HUES64 (cell line): ENCODE measurements around the gene PPARD.

Source experiments
- H3K27ac ChIP-seq: 2 replicates; pipeline ENCODE4 v1.7.0; 2013; ENCODE audit warnings: low read depth, low read length, inconsistent platforms
- H3K27me3 ChIP-seq: 2 replicates; pipeline ENCODE4 v1.6.1; 2013; ENCODE audit warnings: mild to moderate bottlenecking, low read length; ENCODE audit not compliant: insufficient read depth
- H3K36me3 ChIP-seq: 2 replicates; pipeline ENCODE4 v1.6.1; 2013; ENCODE audit warnings: mild to moderate bottlenecking, low read length; ENCODE audit not compliant: insufficient read depth
- H3K4me1 ChIP-seq: 2 replicates; pipeline ENCODE4 v1.6.1; 2013; ENCODE audit warnings: mild to moderate bottlenecking, low read length, moderate library complexity; ENCODE audit not compliant: insufficient read depth
- H3K4me3 ChIP-seq: 2 replicates; pipeline ENCODE4 v1.5.1; 2013; ENCODE audit warnings: mild to moderate bottlenecking, low read length, moderate library complexity
- H3K9ac ChIP-seq: 2 replicates; pipeline ENCODE4 v1.6.1; 2013; ENCODE audit warnings: mild to moderate bottlenecking, low read depth, low read length
- H3K9me3 ChIP-seq: 2 replicates; pipeline ENCODE4 v1.6.1; 2013; ENCODE audit warnings: low read depth, low read length; ENCODE audit not compliant: insufficient read depth
- WGBS: fragments of 150-250, 120-280 bp; methylation state at CpG from one replicate; pipeline ENCODE4 v1.1.7; 2013; ENCODE audit warnings: missing lambda C conversion rate; 5-methylcytosine and 5-hydroxymethylcytosine counted together

The PPARD gene

GRCh38 chr6:35415065-35415891, 72.9 kb downstream of the PPARD start:
- H3K27ac ChIP-seq: no peak overlapping the region
- peaks cover 6% of the 10 kb centered on the region for H3K4me1 ChIP-seq
- no peak overlapping the region for H3K4me3 ChIP-seq
- H3K27me3 ChIP-seq: no peaks in the 10 kb centered on the region
- WGBS: 74% methylated on average over 7 of the region's 7 CpGs
- no peaks in the 10 kb centered on the region for H3K9me3 ChIP-seq
- H3K9ac ChIP-seq: no peak overlapping the region
- 0 out of 2 replicates have a peak, but pooled peaks cover 6% of the 10 kb centered on the region for H3K36me3 ChIP-seq

GRCh38 chr6:35417979-35418661, 75.8 kb downstream of the PPARD start:
- H3K27me3 ChIP-seq: no peaks in the 10 kb centered on the region
- no peak overlapping the region for H3K27ac ChIP-seq
- H3K4me1 ChIP-seq: peaks cover 6% of the 10 kb centered on the region
- WGBS: 96% methylated on average over 14 of the region's 14 CpGs
- no peak overlapping the region for H3K9ac ChIP-seq
- H3K9me3 ChIP-seq: no peaks in the 10 kb centered on the region
- no peak overlapping the region for H3K4me3 ChIP-seq
- peaks cover 9% of the 10 kb centered on the region; the same call in 1 of the 2 replicates for H3K36me3 ChIP-seq

GRCh38 chr6:35419417-35419816, 77.1 kb downstream of the PPARD start:
- Histone ChIP-seq H3K4me3 (no peak overlapping the region), H3K9me3 (no peaks in the 10 kb centered on the region), H3K9ac (no peak overlapping the region), H3K27me3 (no peaks in the 10 kb centered on the region), H3K4me1 (peaks cover 6% of the 10 kb centered on the region), H3K27ac (no peak overlapping the region), H3K36me3 (peaks cover 15% of the 10 kb centered on the region; the same call in 1 of the 2 replicates)
- WGBS: 64% methylated on average over 5 of the region's 5 CpGs

GRCh38 chr6:35419961-35420360, 77.6 kb downstream of the PPARD start:
- WGBS: 94% methylated on average over 14 of the region's 14 CpGs
- Histone ChIP-seq H3K9me3 (no peaks in the 10 kb centered on the region), H3K27ac (no peak overlapping the region), H3K36me3 (peaks cover 19% of the 10 kb centered on the region; the same call in 1 of the 2 replicates), H3K9ac (no peak overlapping the region), H3K4me3 (no peak overlapping the region), H3K4me1 (peaks cover 6% of the 10 kb centered on the region), H3K27me3 (no peaks in the 10 kb centered on the region)

GRCh38 chr6:35425284-35425683, 82.9 kb downstream of the PPARD start:
- H3K4me3 ChIP-seq: no peak overlapping the region
- 83% methylated on average over 3 of the region's 3 CpGs for WGBS
- peaks cover 14% of the 10 kb centered on the region; the same call in 1 of the 2 replicates for H3K9me3 ChIP-seq
- H3K9ac ChIP-seq: no peak overlapping the region
- no peak overlapping the region for H3K27ac ChIP-seq
- H3K4me1 ChIP-seq: peaks cover 5% of the 10 kb centered on the region; the same call in 1 of the 2 replicates
- H3K36me3 ChIP-seq: peaks cover 19% of the 10 kb centered on the region; the same call in 1 of the 2 replicates
- H3K27me3 ChIP-seq: no peaks in the 10 kb centered on the region

GRCh38 chr6:35426074-35426473, 83.7 kb downstream of the PPARD start:
- no peak overlapping the region for H3K4me3 ChIP-seq
- H3K27ac ChIP-seq: no peak overlapping the region
- H3K36me3 ChIP-seq: peaks cover 19% of the 10 kb centered on the region; the same call in 1 of the 2 replicates
- H3K27me3 ChIP-seq: no peaks in the 10 kb centered on the region
- peaks cover 5% of the 10 kb centered on the region; the same call in 1 of the 2 replicates for H3K4me1 ChIP-seq
- no peak overlapping the region for H3K9ac ChIP-seq
- 91% methylated on average over 7 of the region's 8 CpGs for WGBS
- peaks cover 15% of the 10 kb centered on the region; the same call in 1 of the 2 replicates for H3K9me3 ChIP-seq

GRCh38 chr6:35427435-35427834, 85.1 kb downstream of the PPARD start:
- H3K27me3 ChIP-seq: no peaks in the 10 kb centered on the region
- 92% methylated on average over 5 of the region's 5 CpGs for WGBS
- H3K9me3 ChIP-seq: peaks cover 15% of the 10 kb centered on the region; the same call in 1 of the 2 replicates
- H3K27ac ChIP-seq: no peak overlapping the region
- H3K36me3 ChIP-seq: peaks cover 10% of the 10 kb centered on the region; the same call in 1 of the 2 replicates
- H3K4me1 ChIP-seq: peaks cover 5% of the 10 kb centered on the region; the same call in 1 of the 2 replicates
- no peak overlapping the region for H3K9ac ChIP-seq
- no peak overlapping the region for H3K4me3 ChIP-seq

GRCh38 chr6:35427851-35428321, 85.5 kb downstream of the PPARD start:
- peaks cover 5% of the 10 kb centered on the region; the same call in 1 of the 2 replicates for H3K4me1 ChIP-seq
- H3K9ac ChIP-seq: no peak overlapping the region
- peaks cover 10% of the 10 kb centered on the region; the same call in 1 of the 2 replicates for H3K36me3 ChIP-seq
- H3K9me3 ChIP-seq: peaks cover 15% of the 10 kb centered on the region; the same call in 1 of the 2 replicates
- no peaks in the 10 kb centered on the region for H3K27me3 ChIP-seq
- 86% methylated on average over 8 of the region's 9 CpGs for WGBS
- H3K27ac ChIP-seq: no peak overlapping the region
- H3K4me3 ChIP-seq: no peak overlapping the region

- H3K36me3 ChIP-seq: peaks cover 10% of the 10 kb centered on the region; the same call in 1 of the 2 replicates
- H3K27ac ChIP-seq: no peak overlapping the region
- H3K9me3 ChIP-seq: peaks cover 15% of the 10 kb centered on the region; the same call in 1 of the 2 replicates
- no peaks in the 10 kb centered on the region for H3K27me3 ChIP-seq
- WGBS: 87% methylated on average over 10 of the region's 10 CpGs
- H3K4me1 ChIP-seq: peaks cover 5% of the 10 kb centered on the region; the same call in 1 of the 2 replicates
- H3K9ac ChIP-seq: no peak overlapping the region
- H3K4me3 ChIP-seq: no peak overlapping the region
Measured at GRCh38 chr6:35428421-35429149, 86.2 kb downstream of the PPARD start.

- WGBS: 94% methylated on average over 2 of the region's 2 CpGs
- H3K9me3 ChIP-seq: peaks cover 15% of the 10 kb centered on the region; the same call in 1 of the 2 replicates
- H3K4me3 ChIP-seq: no peak overlapping the region
- no peak overlapping the region for H3K9ac ChIP-seq
- H3K36me3 ChIP-seq: 0 out of 2 replicates have a peak, but pooled peaks cover 3% of the 10 kb centered on the region
- no peaks in the 10 kb centered on the region for H3K27me3 ChIP-seq
- H3K27ac ChIP-seq: no peak overlapping the region
- peaks cover 5% of the 10 kb centered on the region; the same call in 1 of the 2 replicates for H3K4me1 ChIP-seq
Measured at GRCh38 chr6:35429463-35429862, 87.1 kb downstream of the PPARD start.
